GM18861 (cell line): ENCODE results near the gene CDC42BPB.

Source experiments
- ATAC-seq: cut with Tn5 transposase; IDR thresholded peaks from one replicate; pipeline ENCODE4 v1.9.1; 2021; ENCODE audit not compliant: unreplicated experiment

Gene CDC42BPB

DNA sequence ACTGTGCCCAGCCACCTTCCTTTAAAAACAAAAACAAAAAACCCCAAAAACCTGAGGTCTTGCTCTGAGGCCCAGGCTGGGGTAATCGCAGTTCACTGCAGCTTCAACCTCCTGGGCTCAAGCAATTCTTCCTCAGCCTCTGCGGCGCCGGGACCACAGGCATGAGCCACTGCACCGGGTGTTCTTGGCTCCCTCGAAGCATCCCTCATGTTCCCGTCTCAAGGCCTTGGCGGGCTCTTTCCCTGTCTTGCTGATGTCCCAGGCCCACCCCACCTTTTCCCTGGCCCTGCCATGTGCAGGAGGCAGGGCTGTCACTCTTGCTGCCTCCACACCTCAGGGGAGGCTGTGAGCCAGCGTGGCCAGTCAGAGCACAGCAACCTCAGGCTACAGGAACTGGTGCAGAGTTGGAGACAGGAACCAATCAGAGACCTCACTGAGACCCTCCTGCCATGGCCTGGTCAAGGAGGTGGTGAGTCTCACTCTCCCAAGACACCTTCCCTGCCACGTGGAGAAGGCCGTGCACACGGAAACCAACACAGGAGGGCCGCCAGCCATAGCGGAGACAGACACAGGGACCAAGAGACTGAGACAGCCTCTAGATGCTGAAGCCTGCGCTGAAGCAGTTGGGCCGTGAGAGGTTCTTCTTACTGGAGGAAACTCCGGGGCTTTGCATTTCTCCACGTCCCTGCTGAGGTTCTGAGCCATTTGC is 140.8 kb downstream of the CDC42BPB start:
- ATAC-seq, result no peak

DNA sequence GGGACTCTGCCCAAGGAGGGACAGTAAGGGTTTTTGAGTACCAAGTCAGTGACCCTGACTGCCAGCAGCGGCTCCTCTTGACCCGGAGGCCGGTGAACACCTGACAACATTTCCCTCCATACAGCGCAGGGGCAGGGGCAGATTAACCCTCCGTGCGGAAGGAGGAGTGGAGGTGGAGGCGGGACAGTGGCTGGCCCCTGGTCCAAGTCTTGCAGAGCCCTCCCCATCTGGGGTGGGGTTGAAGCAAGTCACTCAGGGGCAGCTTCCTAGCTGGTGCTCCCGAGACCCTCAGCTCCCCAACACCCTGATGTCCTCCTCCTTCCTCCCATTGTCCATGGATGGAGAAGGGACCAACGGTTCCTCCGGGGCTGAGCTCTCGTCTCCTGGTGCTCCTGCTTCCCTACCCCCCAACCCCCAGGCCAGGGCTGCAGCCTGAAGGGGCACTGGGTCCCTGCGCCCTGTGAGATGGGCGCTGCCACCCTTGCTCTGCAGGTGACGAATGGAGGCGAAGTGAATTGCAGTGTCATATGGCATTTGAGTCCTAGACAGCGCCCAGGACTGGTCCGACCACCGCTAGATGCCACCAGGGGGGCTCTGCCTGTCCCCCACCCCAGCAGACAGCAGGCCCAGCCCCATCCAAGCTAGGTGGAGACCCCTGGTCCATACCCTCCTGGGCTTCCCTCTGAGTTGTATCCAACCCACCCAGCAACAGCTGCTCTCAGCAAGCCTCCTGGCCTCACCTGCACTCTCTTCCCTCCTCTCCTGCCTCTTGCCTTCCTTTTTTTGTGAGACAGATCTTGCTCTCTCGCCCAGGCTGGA is 141.8 kb downstream of the CDC42BPB start:
- ATAC-seq, result no peak

DNA sequence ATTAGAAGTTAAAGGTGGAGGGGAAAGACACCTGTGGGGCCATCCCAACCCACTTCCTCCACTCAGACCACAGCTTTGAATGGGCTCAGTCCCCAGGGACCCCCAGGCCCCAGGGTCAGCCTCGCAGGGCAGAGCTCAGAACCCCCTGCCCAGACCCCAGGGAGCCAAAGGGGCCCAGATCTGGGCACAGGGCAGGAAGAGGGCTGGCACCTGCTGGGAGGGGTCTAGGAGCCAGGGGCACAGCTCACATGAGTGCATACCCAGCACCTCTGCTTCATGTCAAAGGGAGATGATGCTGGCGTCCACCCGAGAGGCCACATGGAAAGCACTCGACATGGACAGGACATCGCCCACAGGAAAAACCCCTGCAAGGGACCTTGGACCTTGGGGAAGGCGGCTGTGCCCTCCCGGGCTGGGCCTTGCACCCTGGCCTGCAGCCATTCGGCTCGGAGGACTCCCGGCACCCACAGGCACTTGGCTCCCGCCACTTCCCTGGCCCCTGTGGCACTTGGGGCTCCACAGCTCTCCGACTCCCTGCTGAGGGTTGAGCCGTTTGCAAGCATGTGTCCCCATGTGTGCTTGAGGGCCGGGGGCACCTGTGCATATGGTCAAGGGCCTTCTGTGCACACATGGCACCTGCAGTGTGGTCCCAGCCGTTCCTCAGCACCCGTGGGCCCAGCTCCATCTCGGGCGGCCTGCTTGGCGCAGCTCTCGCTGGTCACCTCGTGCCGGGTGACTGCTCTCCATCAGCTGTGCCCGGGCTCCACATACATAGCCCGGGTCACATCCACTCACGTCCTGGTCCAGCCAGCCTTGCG is 142.7 kb downstream of the CDC42BPB start:
- ATAC-seq, result no peak

DNA sequence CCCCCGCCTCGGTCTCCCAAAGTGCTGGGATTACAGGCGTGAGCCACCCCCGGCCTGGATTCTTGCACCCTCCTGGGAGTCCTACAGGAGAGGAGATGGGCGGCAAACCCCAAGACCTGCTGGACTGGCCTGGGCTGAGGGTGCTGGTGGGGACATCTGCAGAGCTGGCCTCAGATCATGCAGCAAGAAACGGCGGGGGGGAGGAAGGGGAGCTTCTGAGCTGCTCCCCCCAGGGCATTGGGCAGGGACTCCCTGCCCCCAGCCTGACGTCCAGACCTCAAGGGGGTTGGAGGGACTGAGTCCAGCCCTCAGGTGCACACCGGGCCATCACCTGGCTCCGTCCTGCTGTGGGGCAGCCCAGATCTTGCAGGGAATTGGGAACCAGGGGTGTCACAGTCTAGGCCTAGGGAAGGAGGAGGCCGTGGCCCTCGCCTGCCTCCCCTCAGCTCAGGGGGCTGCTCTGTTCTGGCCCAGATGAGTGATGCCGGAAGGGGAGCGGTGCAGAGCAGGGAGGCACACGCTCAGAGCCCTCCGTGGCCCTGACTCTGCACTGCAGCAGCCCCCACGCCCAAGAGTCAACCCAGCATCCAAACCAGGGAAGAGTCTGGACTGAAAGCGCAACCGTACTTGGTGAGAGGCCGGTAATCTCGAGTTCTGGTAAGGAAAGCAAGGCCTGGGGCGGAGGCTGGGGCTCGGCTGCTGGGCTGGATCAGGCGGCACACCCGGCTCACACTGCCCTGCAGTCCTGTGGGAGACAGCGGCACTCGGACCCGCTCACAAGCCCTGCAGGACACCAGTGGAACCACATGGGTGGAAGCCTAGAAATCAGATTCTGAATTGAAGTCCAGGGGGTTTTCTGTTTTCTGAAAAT is 143.8 kb downstream of the CDC42BPB start:
- no peak for ATAC-seq

DNA sequence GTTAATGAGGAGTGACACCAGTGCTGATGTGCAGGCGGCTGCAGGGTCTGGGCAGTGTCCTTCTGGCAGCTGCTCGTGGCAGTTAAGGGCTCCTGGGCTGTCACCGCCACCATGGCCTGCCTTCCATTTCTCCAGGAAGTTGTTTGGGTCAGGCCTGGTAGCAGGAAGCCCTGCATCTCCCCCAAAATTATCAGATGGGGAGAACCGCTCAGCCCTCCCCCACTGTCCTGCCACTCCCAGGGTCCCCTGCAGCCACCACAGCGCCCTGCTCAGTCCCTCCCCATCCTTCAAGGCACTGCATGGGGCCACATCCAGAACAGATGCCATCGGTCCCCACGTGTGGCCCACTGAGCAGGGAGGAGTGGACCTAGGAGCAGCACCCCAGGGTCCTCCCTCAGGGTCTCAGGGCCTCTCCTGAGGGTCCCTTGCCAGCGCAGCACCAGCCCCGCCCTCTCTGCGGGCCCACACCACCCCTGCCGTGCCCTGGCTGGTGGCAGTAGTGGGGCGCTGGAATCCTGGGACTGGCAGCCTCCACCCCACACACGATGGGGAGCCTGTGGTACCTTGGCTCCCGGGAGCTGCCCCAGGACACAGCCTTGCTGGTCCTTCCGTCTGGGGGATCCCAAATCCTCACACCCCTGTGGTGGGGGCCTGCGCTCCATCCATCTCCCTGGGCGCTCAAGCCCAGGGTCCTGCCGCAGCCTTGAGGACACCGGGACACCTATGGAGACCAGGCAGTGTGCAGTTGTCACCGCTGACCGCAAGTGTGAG is 145.2 kb downstream of the CDC42BPB start:
- no peak for ATAC-seq

DNA sequence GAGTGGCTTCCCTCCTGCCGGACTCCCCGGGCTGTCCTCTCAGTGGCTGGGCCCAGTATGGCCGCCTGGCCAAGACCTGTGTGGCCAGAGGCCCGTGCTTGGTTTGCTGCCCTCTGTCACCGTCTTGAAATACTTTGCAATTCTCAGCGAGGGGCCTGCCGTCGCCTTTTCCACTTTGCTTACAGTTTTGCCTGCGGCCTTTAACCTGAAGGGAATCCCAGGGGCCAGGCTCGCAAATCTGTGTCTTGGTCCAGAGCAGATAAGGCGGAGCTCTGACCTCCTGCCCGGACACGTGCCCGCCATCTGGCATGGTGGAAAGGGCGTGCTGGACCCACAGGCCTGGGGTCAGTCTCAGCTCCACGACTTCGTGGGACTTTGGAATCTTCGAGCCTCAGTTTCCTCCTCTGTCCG is 145.8 kb downstream of the CDC42BPB start:
- ATAC-seq, result no peak

DNA sequence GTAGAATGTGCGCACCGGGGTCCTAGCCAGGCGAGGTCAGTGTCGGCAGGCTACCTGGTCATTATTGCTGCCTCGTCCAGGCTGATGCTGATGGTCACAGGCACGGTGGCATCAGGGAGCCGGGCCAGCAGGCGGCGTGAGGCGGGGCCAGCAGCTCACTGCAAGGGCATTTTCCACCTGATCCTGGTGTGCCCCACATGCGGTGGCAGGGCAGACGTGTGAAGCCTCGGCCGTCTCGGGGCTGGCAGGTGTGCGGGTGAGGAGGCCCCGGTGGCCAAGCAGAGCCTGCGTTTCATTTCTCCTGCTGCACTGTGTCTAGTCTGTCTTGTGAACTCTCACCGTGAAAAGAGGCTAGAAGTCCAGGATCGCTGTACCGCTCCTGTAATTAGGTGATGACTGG is 146.9 kb downstream of the CDC42BPB start:
- ATAC-seq, result no peak

DNA sequence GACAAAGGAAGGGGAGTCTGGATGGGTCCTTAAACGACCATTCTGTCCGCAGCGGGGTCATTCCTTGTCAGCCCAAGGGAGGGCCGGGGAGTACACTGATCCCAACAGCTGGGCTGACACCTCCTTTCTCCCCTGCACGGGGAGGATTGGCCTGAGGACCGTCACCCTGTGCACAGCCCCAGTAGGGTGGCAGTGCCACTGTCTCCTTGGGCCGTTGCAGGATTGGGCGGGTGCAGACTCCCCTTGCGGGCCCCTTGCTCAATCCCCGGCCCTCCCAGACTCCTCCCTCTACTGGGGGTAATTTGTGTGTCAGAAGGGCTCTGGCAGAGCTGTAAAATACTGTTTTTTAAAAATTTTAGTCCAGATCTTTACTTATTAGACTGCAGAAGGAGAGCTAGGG is 147.4 kb downstream of the CDC42BPB start:
- ATAC-seq, result no peak

DNA sequence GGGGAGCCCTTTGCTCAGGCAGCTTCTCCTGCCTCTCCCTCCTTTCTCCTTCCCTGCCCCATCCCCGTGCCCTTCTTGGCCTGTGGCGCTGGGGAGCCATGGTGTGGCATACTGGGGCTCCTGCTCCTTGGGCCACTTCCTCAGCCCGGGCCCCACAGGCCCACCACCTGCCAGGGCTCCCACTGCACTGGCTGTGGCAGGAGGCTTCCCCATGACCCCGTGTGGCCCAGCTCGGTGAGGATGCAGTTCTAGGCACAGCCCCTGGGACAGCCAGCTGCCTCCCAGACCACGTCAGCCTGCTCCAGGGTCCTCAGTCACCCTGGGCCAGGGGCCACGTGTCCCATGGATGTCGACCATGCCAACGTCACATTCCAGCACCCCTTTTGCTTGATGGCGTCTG is 147.9 kb downstream of the CDC42BPB start:
- ATAC-seq, result no peak

DNA sequence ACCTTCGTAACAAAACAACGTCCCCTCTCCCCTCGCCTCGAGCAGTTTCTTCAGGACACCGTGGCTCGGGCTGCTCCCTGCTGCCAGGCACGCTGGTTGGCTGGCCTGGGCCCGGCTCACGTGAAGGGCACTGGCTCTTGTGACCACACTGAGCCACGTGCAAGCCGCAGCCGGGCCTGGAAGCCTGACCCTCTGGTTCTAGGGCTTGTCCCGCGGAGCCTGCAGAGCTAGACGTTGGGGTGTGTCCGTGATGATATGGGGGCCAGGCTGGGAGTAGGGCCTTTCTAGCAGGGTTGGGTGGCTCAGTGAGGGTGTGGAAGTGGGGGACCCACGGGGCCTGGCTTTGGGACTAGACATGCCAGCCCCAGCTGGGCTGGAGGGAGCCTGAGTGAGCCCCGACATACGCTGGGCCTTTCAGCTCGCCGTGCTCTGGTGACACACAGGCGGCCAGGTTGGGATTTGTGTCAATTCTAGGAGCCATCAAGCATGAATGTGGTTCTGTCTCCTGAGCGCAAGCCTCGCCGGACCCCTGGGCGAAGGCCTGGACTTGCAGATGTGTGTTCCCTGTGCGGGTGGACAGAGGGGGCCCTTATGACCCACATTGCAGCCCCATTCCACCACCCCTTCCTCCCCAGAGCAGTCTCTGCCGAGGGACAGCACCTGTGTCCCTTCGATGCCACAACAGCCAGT is 148.4 kb downstream of the CDC42BPB start:
- ATAC-seq, result no peak

DNA sequence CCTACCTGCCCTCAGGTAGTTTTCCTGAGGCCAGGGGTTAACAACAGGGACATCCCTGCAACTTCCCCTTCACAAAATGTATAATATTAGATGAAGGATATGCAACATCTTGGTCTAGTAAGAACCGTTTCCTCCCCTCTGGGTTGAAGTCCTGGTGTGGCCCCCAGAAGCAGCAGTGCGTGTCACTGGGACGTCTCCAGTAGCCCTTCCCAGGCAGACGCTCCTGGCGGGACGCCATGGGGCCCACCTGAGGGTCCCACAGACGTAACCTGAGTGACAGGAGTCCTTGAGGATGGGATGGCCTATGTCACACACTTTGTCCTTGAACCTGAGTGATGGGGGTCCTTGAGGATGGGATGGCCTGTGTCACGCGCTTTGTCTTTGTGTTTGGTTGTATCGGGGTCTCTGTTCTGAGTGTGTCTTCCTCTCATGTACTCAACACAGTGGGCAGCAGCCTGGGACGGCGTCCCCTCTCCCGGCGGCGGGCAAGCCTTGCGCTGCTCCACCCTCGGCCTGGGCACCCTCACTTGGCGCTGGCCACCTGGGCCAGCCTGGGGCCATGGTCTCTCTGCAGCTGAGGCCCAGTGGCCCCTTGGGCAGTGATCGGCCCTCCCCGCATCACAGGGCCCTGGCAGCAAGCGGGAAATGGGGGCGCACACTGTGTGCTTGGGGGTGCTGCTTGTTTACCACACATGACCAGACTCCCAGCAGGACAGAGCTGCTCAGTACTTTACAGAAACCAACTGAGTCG is 149.2 kb downstream of the CDC42BPB start:
- ATAC-seq, result no peak

DNA sequence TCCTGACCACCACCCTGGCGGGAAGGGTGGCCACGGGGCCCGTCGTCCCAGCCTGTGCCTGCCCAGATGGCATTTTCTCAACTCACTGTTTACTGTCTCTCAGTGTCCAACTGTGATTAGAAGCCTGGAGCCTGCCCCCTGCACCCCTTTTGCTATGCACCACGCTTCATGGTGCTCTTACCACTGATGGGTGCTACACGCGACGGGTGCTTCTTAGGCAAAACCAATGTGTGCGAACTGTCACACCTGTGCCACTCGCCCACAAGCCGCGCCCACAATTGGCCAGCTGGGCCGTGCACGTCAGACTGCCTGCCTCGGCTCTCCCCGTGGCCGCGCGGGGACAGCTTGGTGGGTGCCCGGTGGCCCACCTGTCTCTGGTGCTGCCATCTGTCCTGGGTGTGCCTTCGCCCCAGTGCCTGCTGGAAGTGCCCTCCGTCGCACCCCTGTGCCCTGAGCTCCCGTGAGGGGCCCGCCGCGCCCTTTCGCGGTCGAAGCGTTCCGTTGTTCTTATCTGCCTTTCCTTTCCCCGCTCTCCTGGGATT is 150.0 kb downstream of the CDC42BPB start:
- ATAC-seq, result no peak

DNA sequence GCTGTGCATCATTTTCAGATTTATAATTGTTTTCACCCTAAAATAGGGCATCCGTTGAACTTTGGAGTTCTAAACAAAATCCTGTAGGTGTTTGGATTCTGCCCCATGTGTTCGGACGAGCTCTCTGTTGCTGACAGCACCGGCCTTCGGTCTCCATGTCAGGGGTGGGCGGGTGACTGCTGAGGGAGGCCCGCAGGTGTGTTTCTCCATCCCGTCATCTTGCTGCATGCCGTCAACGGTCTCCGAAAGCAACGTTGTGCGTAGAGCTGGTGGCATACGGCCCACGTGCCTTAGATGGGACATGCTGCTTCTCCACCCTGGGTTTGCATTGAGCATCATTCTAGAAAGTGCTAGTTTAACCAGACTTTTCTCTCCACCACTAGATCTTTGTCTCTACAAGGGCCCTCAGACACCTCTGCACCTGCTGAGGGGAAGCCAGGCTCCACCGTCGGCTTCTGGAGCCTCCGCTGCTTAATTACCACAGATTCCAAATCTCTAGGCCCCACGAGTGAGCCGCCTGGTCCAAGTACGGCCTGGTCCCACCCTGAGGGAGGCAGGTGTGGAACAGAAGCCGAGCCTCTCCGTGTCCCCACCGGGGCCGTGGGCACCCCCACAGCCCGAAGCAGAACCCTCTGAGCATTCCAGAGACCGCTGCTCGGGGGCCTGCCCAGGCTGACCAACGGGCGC is 150.6 kb downstream of the CDC42BPB start:
- ATAC-seq, result no peak

DNA sequence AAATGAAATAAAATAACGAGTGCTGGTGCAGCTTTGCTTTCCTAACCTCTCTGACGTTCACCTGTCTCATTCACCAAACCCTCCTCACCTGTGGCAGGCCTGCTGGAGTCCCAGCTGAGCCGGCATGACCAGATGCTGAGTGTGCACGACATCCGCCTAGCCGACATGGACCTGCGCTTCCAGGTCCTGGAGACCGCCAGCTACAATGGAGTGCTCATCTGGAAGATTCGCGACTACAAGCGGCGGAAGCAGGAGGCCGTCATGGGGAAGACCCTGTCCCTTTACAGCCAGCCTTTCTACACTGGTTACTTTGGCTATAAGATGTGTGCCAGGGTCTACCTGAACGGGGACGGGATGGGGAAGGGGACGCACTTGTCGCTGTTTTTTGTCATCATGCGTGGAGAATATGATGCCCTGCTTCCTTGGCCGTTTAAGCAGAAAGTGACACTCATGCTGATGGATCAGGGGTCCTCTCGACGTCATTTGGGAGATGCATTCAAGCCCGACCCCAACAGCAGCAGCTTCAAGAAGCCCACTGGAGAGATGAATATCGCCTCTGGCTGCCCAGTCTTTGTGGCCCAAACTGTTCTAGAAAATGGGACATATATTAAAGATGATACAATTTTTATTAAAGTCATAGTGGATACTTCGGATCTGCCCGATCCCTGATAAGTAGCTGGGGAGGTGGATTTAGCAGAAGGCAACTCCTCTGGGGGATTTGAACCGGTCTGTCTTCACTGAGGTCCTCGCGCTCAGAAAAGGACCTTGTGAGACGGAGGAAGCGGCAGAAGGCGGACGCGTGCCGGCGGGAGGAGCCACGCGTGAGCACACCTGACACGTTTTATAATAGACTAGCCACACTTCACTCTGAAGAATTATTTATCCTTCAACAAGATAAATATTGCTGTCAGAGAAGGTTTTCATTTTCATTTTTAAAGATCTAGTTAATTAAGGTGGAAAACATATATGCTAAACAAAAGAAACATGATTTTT is 151.9 kb downstream of the CDC42BPB start:
- ATAC-seq, result no peak

DNA sequence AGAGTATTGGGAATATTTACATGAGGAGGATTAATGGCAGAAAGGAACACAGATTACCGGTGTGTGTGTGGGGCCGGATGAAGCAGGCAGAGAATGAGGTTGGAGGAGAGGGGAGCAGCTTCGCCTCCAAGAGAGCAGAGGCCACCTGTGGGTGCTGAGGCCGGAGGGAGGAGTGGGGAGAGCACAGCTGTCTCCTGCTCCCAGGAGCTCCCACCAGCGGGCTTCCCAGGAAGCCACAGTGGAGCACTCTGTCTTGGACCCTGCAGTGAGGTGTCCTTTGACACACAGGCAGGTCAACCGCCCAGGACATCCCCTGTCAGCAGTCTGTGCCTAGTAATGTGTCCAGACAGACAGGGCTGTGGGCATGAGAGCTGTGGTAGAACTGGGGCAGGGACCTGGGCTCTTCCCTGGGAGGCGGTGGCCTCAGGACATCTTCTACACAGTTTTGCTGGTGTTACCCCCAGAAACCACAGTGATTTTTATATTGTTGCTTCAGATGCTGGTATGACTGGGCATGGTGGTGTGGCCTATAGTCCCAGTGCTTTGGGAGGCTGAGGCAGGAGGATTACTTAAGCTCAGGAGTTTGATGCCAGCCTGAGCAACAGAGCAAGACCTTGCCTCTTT is 153.3 kb downstream of the CDC42BPB start:
- no peak for ATAC-seq

DNA sequence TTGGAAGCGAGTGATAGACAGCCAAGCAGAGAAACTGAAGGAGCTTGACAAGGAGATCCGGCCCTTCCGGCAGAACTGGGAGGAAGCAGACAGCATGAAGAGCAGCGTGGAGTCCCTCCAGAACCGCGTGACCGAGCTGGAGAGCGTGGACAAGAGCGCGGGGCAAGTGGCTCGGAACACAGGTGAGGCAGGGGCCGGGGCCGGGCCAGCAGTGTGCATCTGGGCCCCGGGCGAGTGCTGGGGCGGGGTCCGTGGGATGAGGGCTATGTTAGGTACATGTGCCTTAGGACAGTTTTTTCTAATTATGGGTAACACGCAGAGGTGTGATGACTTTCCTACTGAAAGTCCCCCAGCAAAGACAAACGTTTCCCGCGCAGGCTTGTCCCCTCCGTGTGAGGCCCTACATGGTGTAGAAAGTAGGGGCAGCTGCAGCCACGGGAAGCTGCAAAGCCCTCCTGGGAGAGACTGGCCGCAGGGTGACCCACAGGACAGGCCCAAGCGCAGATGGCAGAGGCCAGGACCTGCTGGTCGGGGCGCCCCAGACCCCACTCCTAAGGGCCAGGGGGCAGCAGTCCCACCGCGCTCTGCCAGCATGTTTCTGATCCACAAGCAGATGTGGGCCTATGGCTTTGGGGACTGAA is 154.0 kb downstream of the CDC42BPB start:
- ATAC-seq, result no peak
